Measurements from ENCODE around the gene FTH1.

Gene FTH1

GRCh38 chr11:61949169-61950034 is 18.0 kb downstream of the FTH1 start:
- H3K4me1 ChIP-seq (ENCODE audit: control insufficient read depth, insufficient read depth, low read length) = no peaks in the 10 kb centered on the region
- peaks cover 3% of the 10 kb centered on the region for H3K27me3 ChIP-seq (ENCODE audit: control insufficient read depth, insufficient read depth, low read length)
- no peaks in the 10 kb centered on the region for H3K9me3 ChIP-seq (ENCODE audit: control insufficient read depth, insufficient read depth, low read length)
- H3K36me3 ChIP-seq (ENCODE audit: control insufficient read depth, insufficient read depth, low read length) = no peaks in the 10 kb centered on the region
- H3K4me3 ChIP-seq (ENCODE audit: low read depth, low read length) = no peak overlapping the region
- no peak overlapping the region for H3K9ac ChIP-seq (ENCODE audit: low read depth, low read length)

GRCh38 chr11:61948505-61948904 is 18.9 kb downstream of the FTH1 start:
- H3K36me3 ChIP-seq (ENCODE audit: control insufficient read depth, insufficient read depth, low read length) = no peaks in the 10 kb centered on the region
- no peaks in the 10 kb centered on the region for H3K4me1 ChIP-seq (ENCODE audit: control insufficient read depth, insufficient read depth, low read length)
- H3K4me3 ChIP-seq (ENCODE audit: low read depth, low read length) = no peak overlapping the region
- no peaks in the 10 kb centered on the region for H3K27me3 ChIP-seq (ENCODE audit: control insufficient read depth, insufficient read depth, low read length)
- H3K9ac ChIP-seq (ENCODE audit: low read depth, low read length) = no peak overlapping the region
- H3K9me3 ChIP-seq (ENCODE audit: control insufficient read depth, insufficient read depth, low read length) = no peaks in the 10 kb centered on the region

GRCh38 chr11:61947486-61948210 is 19.8 kb downstream of the FTH1 start:
- H3K9me3 ChIP-seq (ENCODE audit: control insufficient read depth, insufficient read depth, low read length) = no peaks in the 10 kb centered on the region
- no peak overlapping the region for H3K9ac ChIP-seq (ENCODE audit: low read depth, low read length)
- H3K36me3 ChIP-seq (ENCODE audit: control insufficient read depth, insufficient read depth, low read length) = no peaks in the 10 kb centered on the region

GRCh38 chr11:61946894-61947293 is 20.5 kb downstream of the FTH1 start:
- no peaks in the 10 kb centered on the region for H3K27me3 ChIP-seq (ENCODE audit: control insufficient read depth, insufficient read depth, low read length)
- H3K4me3 ChIP-seq (ENCODE audit: low read depth, low read length) = no peak overlapping the region
- no peaks in the 10 kb centered on the region for H3K4me1 ChIP-seq (ENCODE audit: control insufficient read depth, insufficient read depth, low read length)
- H3K36me3 ChIP-seq (ENCODE audit: control insufficient read depth, insufficient read depth, low read length) = no peaks in the 10 kb centered on the region
- H3K9me3 ChIP-seq (ENCODE audit: control insufficient read depth, insufficient read depth, low read length) = no peaks in the 10 kb centered on the region
- H3K9ac ChIP-seq (ENCODE audit: low read depth, low read length) = no peak overlapping the region

More at GRCh38 chr11:61947486-61948210, 19.8 kb downstream of the FTH1 start:
- Histone ChIP-seq H3K27me3 (ENCODE audit: control insufficient read depth, insufficient read depth, low read length) (no peaks in the 10 kb centered on the region), H3K4me3 (ENCODE audit: low read depth, low read length) (no peak overlapping the region), H3K4me1 (ENCODE audit: control insufficient read depth, insufficient read depth, low read length) (no peaks in the 10 kb centered on the region)

GRCh38 chr11:61945191-61945590 is 22.2 kb downstream of the FTH1 start:
- no peaks in the 10 kb centered on the region for H3K9me3 ChIP-seq (ENCODE audit: control insufficient read depth, insufficient read depth, low read length)
- H3K36me3 ChIP-seq (ENCODE audit: control insufficient read depth, insufficient read depth, low read length) = no peaks in the 10 kb centered on the region
- H3K27me3 ChIP-seq (ENCODE audit: control insufficient read depth, insufficient read depth, low read length) = no peaks in the 10 kb centered on the region
- no peaks in the 10 kb centered on the region for H3K4me1 ChIP-seq (ENCODE audit: control insufficient read depth, insufficient read depth, low read length)
- no peak overlapping the region for H3K4me3 ChIP-seq (ENCODE audit: low read depth, low read length)
- no peak overlapping the region for H3K9ac ChIP-seq (ENCODE audit: low read depth, low read length)

- no peak overlapping the region for H3K9ac ChIP-seq (ENCODE audit: low read depth, low read length)
- no peaks in the 10 kb centered on the region for H3K9me3 ChIP-seq (ENCODE audit: control insufficient read depth, insufficient read depth, low read length)
- no peak overlapping the region for H3K4me3 ChIP-seq (ENCODE audit: low read depth, low read length)
- no peaks in the 10 kb centered on the region for H3K4me1 ChIP-seq (ENCODE audit: control insufficient read depth, insufficient read depth, low read length)
- H3K36me3 ChIP-seq (ENCODE audit: control insufficient read depth, insufficient read depth, low read length) = no peaks in the 10 kb centered on the region
- H3K27me3 ChIP-seq (ENCODE audit: control insufficient read depth, insufficient read depth, low read length) = no peaks in the 10 kb centered on the region
Measured at GRCh38 chr11:61940466-61940865, 27.0 kb downstream of the FTH1 start.

GRCh38 chr11:61935861-61936260 is 31.6 kb downstream of the FTH1 start:
- H3K27me3 ChIP-seq (ENCODE audit: control insufficient read depth, insufficient read depth, low read length) = no peaks in the 10 kb centered on the region
- H3K36me3 ChIP-seq (ENCODE audit: control insufficient read depth, insufficient read depth, low read length) = no peaks in the 10 kb centered on the region
- H3K9me3 ChIP-seq (ENCODE audit: control insufficient read depth, insufficient read depth, low read length) = no peaks in the 10 kb centered on the region
- H3K4me1 ChIP-seq (ENCODE audit: control insufficient read depth, insufficient read depth, low read length) = no peaks in the 10 kb centered on the region
- no peak overlapping the region for H3K9ac ChIP-seq (ENCODE audit: low read depth, low read length)
- H3K4me3 ChIP-seq (ENCODE audit: low read depth, low read length) = no peak overlapping the region

GRCh38 chr11:61930933-61931332 is 36.5 kb downstream of the FTH1 start:
- no peak overlapping the region for H3K9ac ChIP-seq (ENCODE audit: low read depth, low read length)
- H3K4me1 ChIP-seq (ENCODE audit: control insufficient read depth, insufficient read depth, low read length) = no peaks in the 10 kb centered on the region
- H3K36me3 ChIP-seq (ENCODE audit: control insufficient read depth, insufficient read depth, low read length) = no peaks in the 10 kb centered on the region
- no peaks in the 10 kb centered on the region for H3K27me3 ChIP-seq (ENCODE audit: control insufficient read depth, insufficient read depth, low read length)
- no peak overlapping the region for H3K4me3 ChIP-seq (ENCODE audit: low read depth, low read length)
- no peaks in the 10 kb centered on the region for H3K9me3 ChIP-seq (ENCODE audit: control insufficient read depth, insufficient read depth, low read length)

GRCh38 chr11:61928606-61929005 is 38.8 kb downstream of the FTH1 start:
- no peaks in the 10 kb centered on the region for H3K27me3 ChIP-seq (ENCODE audit: control insufficient read depth, insufficient read depth, low read length)
- no peaks in the 10 kb centered on the region for H3K9me3 ChIP-seq (ENCODE audit: control insufficient read depth, insufficient read depth, low read length)
- peaks cover 2% of the 10 kb centered on the region for H3K4me1 ChIP-seq (ENCODE audit: control insufficient read depth, insufficient read depth, low read length)
- no peak overlapping the region for H3K4me3 ChIP-seq (ENCODE audit: low read depth, low read length)
- no peak overlapping the region for H3K9ac ChIP-seq (ENCODE audit: low read depth, low read length)
- H3K36me3 ChIP-seq (ENCODE audit: control insufficient read depth, insufficient read depth, low read length) = no peaks in the 10 kb centered on the region

GRCh38 chr11:61927501-61927900 is 39.9 kb downstream of the FTH1 start:
- no peaks in the 10 kb centered on the region for H3K9me3 ChIP-seq (ENCODE audit: control insufficient read depth, insufficient read depth, low read length)
- no peak overlapping the region for H3K9ac ChIP-seq (ENCODE audit: low read depth, low read length)

GRCh38 chr11:61926235-61926634 is 41.2 kb downstream of the FTH1 start:
- Histone ChIP-seq H3K9ac (ENCODE audit: low read depth, low read length) (no peak overlapping the region), H3K27me3 (ENCODE audit: control insufficient read depth, insufficient read depth, low read length) (no peaks in the 10 kb centered on the region), H3K4me1 (ENCODE audit: control insufficient read depth, insufficient read depth, low read length) (peaks cover 8% of the 10 kb centered on the region), H3K9me3 (ENCODE audit: control insufficient read depth, insufficient read depth, low read length) (no peaks in the 10 kb centered on the region), H3K36me3 (ENCODE audit: control insufficient read depth, insufficient read depth, low read length) (no peaks in the 10 kb centered on the region), H3K4me3 (ENCODE audit: low read depth, low read length) (no peak overlapping the region)

More at GRCh38 chr11:61927501-61927900, 39.9 kb downstream of the FTH1 start:
- Histone ChIP-seq H3K27me3 (ENCODE audit: control insufficient read depth, insufficient read depth, low read length) (no peaks in the 10 kb centered on the region), H3K4me1 (ENCODE audit: control insufficient read depth, insufficient read depth, low read length) (peaks cover 8% of the 10 kb centered on the region), H3K4me3 (ENCODE audit: low read depth, low read length) (no peak overlapping the region), H3K36me3 (ENCODE audit: control insufficient read depth, insufficient read depth, low read length) (no peaks in the 10 kb centered on the region)

GRCh38 chr11:61925736-61926135 is 41.7 kb downstream of the FTH1 start:
- no peaks in the 10 kb centered on the region for H3K36me3 ChIP-seq (ENCODE audit: control insufficient read depth, insufficient read depth, low read length)

More at GRCh38 chr11:61925736-61926135, 41.7 kb downstream of the FTH1 start:
- Histone ChIP-seq H3K9ac (ENCODE audit: low read depth, low read length) (no peak overlapping the region), H3K4me1 (ENCODE audit: control insufficient read depth, insufficient read depth, low read length) (peaks cover 8% of the 10 kb centered on the region), H3K27me3 (ENCODE audit: control insufficient read depth, insufficient read depth, low read length) (no peaks in the 10 kb centered on the region), H3K4me3 (ENCODE audit: low read depth, low read length) (no peak overlapping the region), H3K9me3 (ENCODE audit: control insufficient read depth, insufficient read depth, low read length) (no peaks in the 10 kb centered on the region)
